GM18511 (cell line): ENCODE data around the gene TBL1Y.
"Not testable (repeated sequence)": the region's sequence is repeated elsewhere in the genome, so short reads cannot be mapped to it uniquely, and the experiment has no call there.

ENCODE experiments used
- ATAC-seq: cut with Tn5 transposase; IDR thresholded peaks from one replicate; pipeline ENCODE4 v1.9.1; 2021; ENCODE audit warnings: mild to moderate bottlenecking, moderate library complexity; ENCODE audit not compliant: unreplicated experiment

The TBL1Y gene

GRCh38 chrY:6910372-6911252 is at the start of gene TBL1Y:
TSS of gene TBL1Y (plus strand) at chrY:6910697. CDS start at chrY:7025085, 114,388 bp downstream.
- no peak for ATAC-seq

GRCh38 chrY:6894496-6894895 is 16.0 kb upstream of the TBL1Y start:
- ATAC-seq = no peak

GRCh38 chrY:6895236-6895635 is 15.3 kb upstream of the TBL1Y start:
- no peak for ATAC-seq

- ATAC-seq = not testable (repeated sequence)
Observed at GRCh38 chrY:6902116-6902515, 8.4 kb upstream of the TBL1Y start.

- ATAC-seq = no peak
Observed at GRCh38 chrY:6907591-6907990, 2.9 kb upstream of the TBL1Y start.

- ATAC-seq = not testable (repeated sequence)
Observed at GRCh38 chrY:6908021-6908420, 2.5 kb upstream of the TBL1Y start.

- ATAC-seq = no peak
Observed at GRCh38 chrY:6909118-6909521, 1.4 kb upstream of the TBL1Y start.

- ATAC-seq = no peak
Observed at GRCh38 chrY:6909856-6910255, 641 bp upstream of the TBL1Y start.

GRCh38 chrY:6911253-6911881 is 870 bp downstream of the TBL1Y start, which contains the start of gene AMELY:
TSS of gene AMELY (minus strand) at chrY:6911752. CDS start at chrY:6872608, 39,144 bp downstream.
- no peak for ATAC-seq

GRCh38 chrY:6913362-6913761 is 2.9 kb downstream of the TBL1Y start:
- no peak for ATAC-seq

GRCh38 chrY:6921061-6921460 is 10.6 kb downstream of the TBL1Y start:
- no peak for ATAC-seq

GRCh38 chrY:6928265-6928664 is 17.8 kb downstream of the TBL1Y start:
- ATAC-seq = no peak

- ATAC-seq = no peak
Observed at GRCh38 chrY:6929237-6929636, 18.7 kb downstream of the TBL1Y start.

- ATAC-seq = no peak
Observed at GRCh38 chrY:6931779-6932396, 21.4 kb downstream of the TBL1Y start.

GRCh38 chrY:6935497-6935896 is 25.0 kb downstream of the TBL1Y start:
- no peak for ATAC-seq

- no peak for ATAC-seq
Observed at GRCh38 chrY:6947695-6948094, 37.2 kb downstream of the TBL1Y start.

- no peak for ATAC-seq
Observed at GRCh38 chrY:6948378-6948777, 37.9 kb downstream of the TBL1Y start.

GRCh38 chrY:6949947-6950346 is 39.5 kb downstream of the TBL1Y start:
- ATAC-seq = no peak

- ATAC-seq = no peak
Observed at GRCh38 chrY:6964732-6965131, 54.2 kb downstream of the TBL1Y start.

GRCh38 chrY:6966521-6966920 is 56.0 kb downstream of the TBL1Y start:
- ATAC-seq = no peak

- no peak for ATAC-seq
Observed at GRCh38 chrY:6967736-6968135, 57.2 kb downstream of the TBL1Y start.

- no peak for ATAC-seq
Observed at GRCh38 chrY:6968191-6968590, 57.7 kb downstream of the TBL1Y start.
